ENCODE measurements around the gene RPP25L.

Gene RPP25L

GRCh38 chr9:34585946-34586669 is 25.8 kb downstream of the RPP25L start:
- DNase-seq (ENCODE audit: low spot score): no peak

GRCh38 chr9:34584970-34585369 is 26.9 kb downstream of the RPP25L start:
- DNase-seq (ENCODE audit: low spot score): no peak

GRCh38 chr9:34582787-34583186 is 29.1 kb downstream of the RPP25L start:
- DNase-seq (ENCODE audit: low spot score): no peak

- DNase-seq (ENCODE audit: low spot score): no peak
These were observed 30.6 kb downstream of the RPP25L start for GRCh38 chr9:34581318-34581717.

GRCh38 chr9:34580358-34580757 is 31.5 kb downstream of the RPP25L start:
- no peak for DNase-seq (ENCODE audit: low spot score)

GRCh38 chr9:34579808-34580163 is 32.1 kb downstream of the RPP25L start:
- no peak for DNase-seq (ENCODE audit: low spot score)

- no peak for DNase-seq (ENCODE audit: low spot score)
These were observed 32.6 kb downstream of the RPP25L start for GRCh38 chr9:34579104-34579807.

GRCh38 chr9:34578241-34579103 is 33.4 kb downstream of the RPP25L start:
- no peak for DNase-seq (ENCODE audit: low spot score)

- no peak for DNase-seq (ENCODE audit: low spot score)
These were observed 34.3 kb downstream of the RPP25L start for GRCh38 chr9:34577400-34578240.

- DNase-seq (ENCODE audit: low spot score): no peak
These were observed 35.1 kb downstream of the RPP25L start for GRCh38 chr9:34576597-34577399.

GRCh38 chr9:34575862-34576596 is 35.9 kb downstream of the RPP25L start:
- DNase-seq (ENCODE audit: low spot score): no peak

GRCh38 chr9:34575241-34575640 is 36.7 kb downstream of the RPP25L start:
- no peak for DNase-seq (ENCODE audit: low spot score)

- DNase-seq (ENCODE audit: low spot score): no peak
These were observed 37.3 kb downstream of the RPP25L start for GRCh38 chr9:34574571-34574970.

GRCh38 chr9:34573599-34574325 is 38.1 kb downstream of the RPP25L start:
- DNase-seq (ENCODE audit: low spot score): no peak

GRCh38 chr9:34572628-34573027 is 39.3 kb downstream of the RPP25L start:
- no peak for DNase-seq (ENCODE audit: low spot score)

GRCh38 chr9:34572092-34572491 is 39.8 kb downstream of the RPP25L start:
- DNase-seq (ENCODE audit: low spot score): no peak

- no peak for DNase-seq (ENCODE audit: low spot score)
These were observed 40.5 kb downstream of the RPP25L start for GRCh38 chr9:34571481-34571810.

- no peak for DNase-seq (ENCODE audit: low spot score)
These were observed 41.0 kb downstream of the RPP25L start for GRCh38 chr9:34570809-34571480.

- DNase-seq (ENCODE audit: low spot score): no peak
These were observed 41.5 kb downstream of the RPP25L start for GRCh38 chr9:34570376-34570775.

Data from pons (tissue), 1 donor.